Skin of body (tissue), 2 donors: Measurements from ENCODE around the gene ANKS1B. TPM values are rescaled to one million over a fixed set of nuclear protein-coding genes. Genes with fewer than 3 reads are reported as not detected.

ENCODE experiments used
- DNase-seq: peaks from one replicate; lab custom pipeline; 2025; lab: John Stamatoyannopoulos, UW
- total RNA-seq: library from RNA; depleted of rRNA; stranded (reverse); fragments of >200 nt; gene quantifications from one replicate; pipeline ENCODE4 v1.2.3, GENCODE V29; 2014

ANKS1B gene
- total RNA-seq, 1 donor from 2014 or later: 10.7 TPM

GRCh38 chr12:98894412-98895085, 1090.2 kb downstream of the ANKS1B start:
- no peak for DNase-seq

GRCh38 chr12:98893675-98894411, 1090.9 kb downstream of the ANKS1B start:
- DNase-seq: no peak

DNA sequence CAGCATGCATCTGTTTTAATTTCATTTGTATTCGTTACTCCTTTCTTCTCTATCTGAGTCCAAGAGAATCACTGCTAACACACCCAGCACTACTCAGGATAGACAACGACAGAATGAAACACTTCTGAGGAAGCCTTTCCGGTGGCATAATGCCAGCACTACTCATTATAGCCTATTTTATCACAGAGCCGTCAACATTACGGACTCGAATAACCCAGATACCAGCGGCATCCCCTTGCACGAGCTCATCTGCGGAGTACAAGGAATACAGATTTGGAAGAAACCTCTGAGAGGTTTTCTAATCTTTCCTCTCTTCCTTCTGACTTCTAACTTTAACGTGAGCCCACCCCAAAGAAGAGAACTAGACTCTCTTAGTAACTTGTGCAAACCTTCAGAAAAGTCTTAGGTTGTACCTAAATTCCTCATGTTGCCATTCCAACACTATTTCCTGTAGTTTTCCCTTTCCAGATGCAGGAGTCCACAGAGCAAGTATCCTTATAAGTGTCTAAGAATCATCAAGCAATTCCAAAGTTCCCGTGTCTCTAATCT, 1091.5 kb downstream of the ANKS1B start:
- DNase-seq: no peak

GRCh38 chr12:98885778-98886177, 1099.0 kb downstream of the ANKS1B start:
- no peak for DNase-seq

DNA sequence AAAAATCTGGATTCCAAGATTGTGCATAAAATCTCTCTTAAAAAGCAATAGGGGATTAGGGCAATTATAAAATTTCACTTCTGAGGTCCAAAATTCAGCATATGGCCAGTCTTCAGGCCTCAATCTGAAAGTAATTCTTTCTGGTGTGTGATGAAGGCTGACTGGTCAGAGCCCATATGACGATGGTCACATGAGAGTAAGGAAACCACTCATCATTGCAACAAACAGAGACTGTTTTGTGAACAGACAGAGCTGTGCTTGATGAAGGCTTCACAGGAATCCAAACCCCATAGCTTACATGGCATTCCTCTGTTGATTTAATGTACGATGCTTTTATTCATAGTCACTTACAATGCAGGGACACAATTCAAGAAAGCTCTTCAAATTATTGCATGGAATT, 1101.5 kb downstream of the ANKS1B start:
- no peak for DNase-seq

DNA sequence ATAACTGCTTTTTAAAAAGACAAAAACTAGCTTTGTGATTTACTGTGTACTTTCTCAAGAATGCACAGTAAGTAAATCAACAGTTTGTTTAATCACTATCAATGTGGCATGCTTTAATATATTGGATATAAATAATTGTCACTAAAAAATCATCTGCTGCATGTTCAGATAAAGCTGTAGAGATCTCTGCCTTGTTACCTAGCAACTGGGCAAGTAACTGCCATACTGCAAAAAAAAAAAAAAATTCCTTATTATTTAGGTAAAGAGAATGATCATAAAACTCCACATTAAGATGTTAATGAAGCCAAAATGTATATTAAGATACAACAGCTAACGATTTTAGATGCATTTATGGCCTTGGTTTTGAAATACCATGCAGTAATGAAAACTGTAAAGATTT, 1102.2 kb downstream of the ANKS1B start:
- no peak for DNase-seq

GRCh38 chr12:98873776-98874175, 1111.0 kb downstream of the ANKS1B start:
- DNase-seq: no peak

GRCh38 chr12:98870504-98870903, 1114.2 kb downstream of the ANKS1B start:
- DNase-seq: no peak

- no peak for DNase-seq
Measured at GRCh38 chr12:98869886-98870503, 1114.7 kb downstream of the ANKS1B start.

- no peak for DNase-seq
Measured at GRCh38 chr12:98868538-98868937, 1116.2 kb downstream of the ANKS1B start.

- no peak for DNase-seq
Measured at GRCh38 chr12:98868076-98868475, 1116.7 kb downstream of the ANKS1B start.

GRCh38 chr12:98864363-98864762, 1120.4 kb downstream of the ANKS1B start:
- DNase-seq: no peak

- no peak for DNase-seq
Measured at GRCh38 chr12:98863167-98863566, 1121.6 kb downstream of the ANKS1B start.

- no peak for DNase-seq
Measured at GRCh38 chr12:98861251-98861650, 1123.5 kb downstream of the ANKS1B start.

- no peak for DNase-seq
Measured at GRCh38 chr12:98856897-98857540, 1127.7 kb downstream of the ANKS1B start.

- no peak for DNase-seq
Measured at GRCh38 chr12:98852181-98852580, 1132.6 kb downstream of the ANKS1B start.

DNA sequence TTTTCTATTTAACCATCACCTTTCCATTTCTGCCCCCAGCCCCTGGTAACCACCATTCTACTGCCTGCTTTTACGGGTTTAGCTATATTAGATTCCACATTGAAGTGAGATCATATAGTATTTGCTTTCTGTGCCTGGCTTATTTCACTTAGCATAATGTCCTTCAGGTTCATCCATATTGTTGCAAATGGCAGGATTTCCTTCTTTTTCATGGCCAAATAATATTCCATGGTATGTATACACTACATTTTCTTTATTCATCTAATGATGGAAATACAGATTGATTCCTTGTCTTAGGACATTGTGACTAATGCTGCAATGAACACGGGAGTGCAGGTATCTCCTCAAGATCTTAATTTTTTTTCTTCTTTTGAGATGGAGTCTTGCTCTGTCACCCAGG, 1137.5 kb downstream of the ANKS1B start:
- no peak for DNase-seq

GRCh38 chr12:98845957-98846356, 1138.8 kb downstream of the ANKS1B start:
- DNase-seq: no peak

DNA sequence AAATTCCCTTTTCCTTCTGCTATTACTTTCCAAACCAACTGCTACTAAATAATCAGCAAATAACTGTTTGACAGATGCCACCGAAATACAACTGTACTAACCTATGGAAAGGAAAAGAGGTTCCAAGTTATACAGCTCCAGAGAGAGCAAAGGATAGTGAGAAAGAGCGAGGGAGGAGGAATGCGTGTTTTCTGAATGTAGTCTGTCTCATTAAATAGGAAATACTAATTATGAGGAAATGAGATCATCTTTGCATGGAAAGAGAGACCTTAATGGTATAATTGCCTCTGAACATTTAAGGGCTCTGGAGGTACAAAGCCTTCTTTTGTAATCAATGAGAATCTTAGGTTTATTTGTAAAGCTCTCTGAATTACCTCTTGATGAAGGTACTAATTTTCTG, 1144.4 kb downstream of the ANKS1B start:
- no peak for DNase-seq

GRCh38 chr12:98838231-98838647, 1146.5 kb downstream of the ANKS1B start:
- DNase-seq: peak; percentile 92

- peak; percentile 68 for DNase-seq
Measured at GRCh38 chr12:98837134-98837752, 1147.5 kb downstream of the ANKS1B start.
